Sciatic nerve (tissue), 2 donors: ENCODE measurements around the gene SLC35B2. TPM values are rescaled to one million over a fixed set of nuclear protein-coding genes. Genes with fewer than 3 reads are reported as not detected.
"Not testable (repeated sequence)": the region's sequence is repeated elsewhere in the genome, so short reads cannot be mapped to it uniquely, and the experiment has no call there.

Experiments used
- ATAC-seq: fragments of 200-7000 bp; cut with Tn5 transposase; one replicate; pipeline ENCODE4 v1.9.1; 2020; ENCODE audit warnings: mild to moderate bottlenecking, moderate library complexity
- DNase-seq: peaks from one replicate; pipeline ENCODE4 v3.0.0-alpha.2; 2020; ENCODE audit warnings: low spot score
- intact Hi-C: fragments of 100-400 bp; cut with DNase I; formaldehyde crosslinking; loops from one replicate; pipeline ENCODE4 v1.14.2; 2022
- total RNA-seq: library from RNA; stranded (reverse); fragmentation: NEBNext Ultra II Directional; extraction: Animal tissue kit (Norgen Biotek cat#: 25700); gene quantifications from one replicate; pipeline ENCODE4 v1.2.1, GENCODE V29; 2021
- donor health status: DM: no; HTN: no; CAD: no.
- donor health status: DM: no; HTN: no; CAD: no.

The SLC35B2 gene
- total RNA-seq, 1 donor from 2014 or later: 26.8 TPM

DNA sequence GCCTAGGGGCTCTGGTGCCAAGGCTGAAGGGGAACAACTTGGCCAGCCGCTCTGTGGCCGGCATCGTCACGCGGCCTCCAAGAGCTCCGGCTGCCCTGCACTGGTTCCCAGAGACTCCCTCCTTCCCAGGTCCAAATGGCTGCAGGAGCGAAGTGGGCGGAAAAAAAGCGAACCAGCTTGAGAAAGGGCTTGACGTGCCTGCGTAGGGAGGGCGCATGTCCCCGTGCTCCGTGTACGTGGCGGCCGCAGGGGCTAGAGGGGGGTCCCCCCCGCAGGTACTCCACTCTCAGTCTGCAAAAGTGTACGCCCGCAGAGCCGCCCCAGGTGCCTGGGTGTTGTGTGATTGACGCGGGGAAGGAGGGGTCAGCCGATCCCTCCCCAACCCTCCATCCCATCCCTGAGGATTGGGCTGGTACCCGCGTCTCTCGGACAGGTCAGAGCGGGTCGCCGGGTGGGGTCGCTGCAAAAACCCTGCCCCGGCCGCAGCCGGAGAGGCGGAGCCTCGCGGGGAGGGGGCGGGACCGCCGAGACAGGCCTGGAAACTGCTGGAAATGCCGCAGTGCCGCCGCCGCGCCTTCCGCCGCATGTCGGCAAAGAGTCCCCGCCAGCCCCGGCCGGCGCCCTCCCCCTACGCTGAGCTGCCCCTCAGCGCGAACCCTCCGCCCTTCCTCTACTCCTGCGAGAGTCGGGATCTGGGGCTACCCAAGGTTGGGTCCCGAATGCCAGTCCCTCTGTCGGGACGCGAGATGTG lies 11.2 kb downstream of the SLC35B2 start:
- intact Hi-C loops: no loop called here
- ATAC-seq: peak; percentile 86

DNA sequence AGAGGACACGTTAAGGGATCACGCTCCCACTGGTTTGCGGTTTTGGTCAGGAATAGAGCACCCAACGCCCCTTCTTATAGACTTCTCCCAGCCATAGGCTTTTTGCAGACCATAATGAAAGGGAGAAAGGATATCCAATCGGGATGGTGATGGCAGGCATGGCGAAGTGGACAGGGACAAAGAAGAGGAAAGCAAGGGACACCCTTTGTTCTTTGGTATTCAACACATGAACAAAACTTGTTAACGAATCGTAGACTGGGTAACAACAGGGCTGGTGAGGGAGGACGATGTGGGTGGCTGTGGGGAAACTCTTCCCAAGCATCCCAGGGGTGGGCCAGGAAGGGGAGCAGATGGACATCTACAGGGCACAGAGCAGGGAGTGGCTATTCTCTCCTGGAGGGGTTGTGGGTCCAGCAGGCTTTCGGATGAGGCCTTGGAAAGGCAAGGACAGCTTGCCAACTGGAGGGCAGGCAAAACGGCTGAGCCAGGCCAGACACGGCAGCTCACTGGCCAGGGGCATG lies 11.9 kb downstream of the SLC35B2 start:
- DNase-seq (peak; percentile 71), ATAC-seq (no peak)
- intact Hi-C loops: no loop called here

More for the DNA sequence above, 11.2 kb downstream of the SLC35B2 start:
- peak; percentile 95 for DNase-seq

DNA sequence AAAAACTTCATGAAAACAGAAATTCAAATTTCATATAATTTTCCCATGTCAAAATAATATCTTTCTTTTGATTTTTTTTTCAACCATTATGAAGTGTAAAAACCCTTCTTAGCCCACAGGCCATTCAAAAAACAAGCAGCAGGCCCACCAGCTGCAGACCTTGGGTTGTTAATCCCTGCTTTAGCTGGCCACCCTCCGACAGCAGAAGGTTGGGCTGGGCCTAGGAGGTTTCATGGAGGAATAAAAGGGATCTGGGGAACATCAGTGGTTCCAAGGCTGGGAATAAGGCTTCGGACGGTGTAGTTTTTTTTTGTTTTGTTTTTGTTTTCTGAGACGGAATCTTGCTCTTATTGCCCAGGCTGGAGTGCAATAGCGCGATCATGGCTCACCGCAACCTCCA lies 14.0 kb downstream of the SLC35B2 start:
- intact Hi-C loops: no loop called here
- no peak for DNase-seq
- ATAC-seq: no peak

DNA sequence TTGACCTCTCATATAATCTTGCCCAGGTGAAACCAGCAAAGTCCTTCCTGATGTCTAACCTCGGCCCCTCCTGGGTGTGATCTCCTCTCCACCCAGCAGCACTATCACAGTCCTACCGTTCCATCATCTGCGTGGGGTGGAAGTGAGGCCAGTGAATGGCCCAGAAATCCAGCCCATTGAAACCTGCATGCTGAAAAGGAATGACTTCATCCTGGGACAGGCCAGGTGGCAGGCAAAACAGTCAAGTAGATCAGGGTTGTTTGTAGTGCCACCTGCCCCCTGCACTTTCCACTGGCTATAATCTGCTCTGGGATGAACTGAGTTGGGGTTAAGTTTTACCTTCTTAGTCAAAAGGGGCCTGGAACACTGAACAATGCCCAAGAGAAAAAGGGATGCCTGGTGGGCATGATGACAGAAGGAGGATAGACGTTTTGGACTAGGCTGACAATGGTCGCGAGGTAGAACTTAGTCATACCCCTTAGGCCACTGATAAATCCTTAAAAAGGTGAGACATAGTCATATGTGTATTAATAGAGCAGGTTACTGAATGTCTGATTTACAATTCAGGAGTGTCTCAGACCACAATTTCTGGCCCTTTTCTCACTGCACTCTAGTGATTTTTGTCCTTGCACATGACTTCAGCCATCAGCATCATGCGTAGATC lies 18.5 kb downstream of the SLC35B2 start:
- intact Hi-C loops: no loop called here
- ATAC-seq: no peak
- no peak for DNase-seq

DNA sequence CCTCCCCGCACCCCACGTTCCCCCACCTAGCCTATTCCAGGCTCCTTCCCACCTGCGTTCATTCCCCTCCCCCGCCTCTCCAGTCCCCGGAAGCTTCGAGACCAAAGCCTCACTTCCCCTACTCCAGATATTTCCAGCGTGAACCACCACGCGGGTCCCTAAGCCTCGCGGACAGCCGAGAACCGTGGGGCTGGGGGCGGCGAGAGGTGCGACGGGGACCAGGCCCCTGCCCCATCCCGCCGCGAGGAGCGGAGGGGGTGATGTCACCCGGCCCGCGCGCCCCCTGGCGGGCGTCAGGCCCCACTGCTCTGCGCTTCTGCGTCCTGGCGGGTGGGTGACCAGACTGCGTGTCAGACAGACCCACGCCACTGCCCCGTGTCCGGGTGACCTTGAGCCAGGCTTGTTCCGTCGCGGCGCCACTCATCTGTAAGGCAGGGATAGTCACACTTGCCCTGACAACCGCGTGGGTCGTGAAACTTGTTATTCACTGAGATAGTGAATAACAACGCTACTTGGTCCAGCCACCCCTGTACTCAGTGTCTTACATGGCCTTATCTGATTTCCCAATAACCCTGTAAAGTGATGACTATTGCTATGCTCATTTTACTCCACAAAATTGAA lies 19.4 kb downstream of the SLC35B2 start:
- DNase-seq (peak; percentile 90), ATAC-seq (peak; percentile 90)
- intact Hi-C loops: no loop called here

DNA sequence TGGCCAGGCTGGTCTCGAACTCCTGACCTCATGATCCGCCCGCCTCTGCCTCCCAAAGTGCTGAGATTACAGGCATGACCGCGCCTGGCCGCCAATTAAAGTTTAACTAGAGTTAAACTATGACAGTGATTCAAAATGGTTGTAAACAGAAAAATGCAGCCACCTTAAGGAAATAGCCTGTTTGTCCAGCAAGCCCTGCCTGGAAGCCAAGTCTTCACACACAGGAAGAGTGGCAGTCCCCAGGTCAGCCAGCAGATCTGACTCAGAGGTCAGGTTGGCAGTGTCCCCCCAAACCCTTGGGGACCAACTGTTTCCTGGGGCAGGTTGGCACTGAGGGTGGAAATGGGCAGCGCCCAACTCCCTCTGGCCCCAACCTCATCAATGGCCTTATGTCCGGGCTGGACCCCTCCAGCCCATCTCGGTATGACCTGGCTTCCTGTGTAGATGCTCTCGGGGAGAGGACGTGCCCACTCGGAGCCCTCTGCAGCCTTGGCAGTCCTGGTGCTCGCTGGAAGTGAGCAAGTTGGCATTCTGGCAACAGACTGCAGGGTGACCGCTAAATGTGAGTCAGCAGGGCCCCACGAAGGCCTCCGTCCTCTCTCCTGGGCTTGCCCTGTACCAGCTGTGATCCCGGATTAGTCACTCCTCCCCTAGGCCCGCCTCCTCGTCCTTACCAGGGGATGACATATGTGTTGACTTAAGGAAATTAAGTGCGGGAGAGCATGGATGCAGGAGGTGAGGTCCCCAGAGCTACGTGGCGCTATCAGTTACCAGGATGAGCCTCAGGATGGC lies 20.1 kb downstream of the SLC35B2 start:
- DNase-seq (peak; percentile 89), ATAC-seq (peak; percentile 89)
- intact Hi-C loops: no loop called here

DNA sequence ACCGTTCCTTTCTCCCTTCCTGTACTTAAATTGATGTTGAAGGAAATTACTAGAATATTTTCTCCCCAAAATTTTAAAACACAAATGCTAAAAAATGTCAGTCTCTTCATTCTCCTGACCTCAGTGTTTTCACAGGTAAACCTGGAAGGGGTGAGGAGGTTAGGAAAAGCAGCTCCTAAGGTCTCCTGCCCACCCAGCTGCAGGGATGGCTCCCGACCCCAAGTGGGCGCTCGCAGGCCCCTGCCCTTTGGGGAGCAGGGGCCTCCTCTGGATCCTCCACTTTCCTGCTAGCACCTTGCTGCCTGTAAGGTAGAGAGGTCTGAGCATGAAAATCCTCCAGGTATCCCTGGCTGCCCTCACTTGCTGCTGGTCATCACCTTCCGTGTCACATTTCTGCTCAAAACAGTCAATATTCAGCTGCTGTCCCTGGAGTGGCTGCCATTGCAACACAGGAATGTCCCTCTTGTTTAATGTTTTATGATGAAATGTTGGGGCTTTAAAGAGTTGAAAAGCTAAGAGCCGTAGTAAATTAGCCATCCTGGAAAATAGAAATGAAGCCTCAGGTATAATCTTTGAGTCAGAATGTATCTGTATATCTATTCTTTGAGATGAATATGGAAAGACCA lies 21.3 kb downstream of the SLC35B2 start:
- DNase-seq (no peak), ATAC-seq (no peak)
- intact Hi-C loops: no loop called here

DNA sequence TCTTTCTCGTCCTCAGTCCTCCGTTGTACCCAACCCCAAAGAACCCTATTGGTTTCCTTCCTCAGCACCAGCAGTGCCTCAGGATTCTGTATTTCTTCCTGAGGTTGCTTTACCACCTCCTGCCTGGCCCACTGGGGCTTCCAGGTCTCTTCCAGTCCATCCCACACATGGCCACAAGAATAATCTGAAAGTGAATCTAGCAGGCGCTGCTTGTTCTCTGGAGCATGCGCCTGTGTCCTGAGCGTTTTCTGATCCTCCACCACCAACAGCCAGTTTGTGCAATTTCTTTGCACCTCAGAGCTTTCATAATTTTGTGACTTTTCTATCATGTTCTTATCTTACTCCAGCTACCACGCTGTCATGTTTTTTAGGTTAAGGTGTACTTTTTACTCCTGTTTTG lies 22.1 kb downstream of the SLC35B2 start:
- ATAC-seq (no peak), DNase-seq (no peak)
- intact Hi-C loops: no loop called here

DNA sequence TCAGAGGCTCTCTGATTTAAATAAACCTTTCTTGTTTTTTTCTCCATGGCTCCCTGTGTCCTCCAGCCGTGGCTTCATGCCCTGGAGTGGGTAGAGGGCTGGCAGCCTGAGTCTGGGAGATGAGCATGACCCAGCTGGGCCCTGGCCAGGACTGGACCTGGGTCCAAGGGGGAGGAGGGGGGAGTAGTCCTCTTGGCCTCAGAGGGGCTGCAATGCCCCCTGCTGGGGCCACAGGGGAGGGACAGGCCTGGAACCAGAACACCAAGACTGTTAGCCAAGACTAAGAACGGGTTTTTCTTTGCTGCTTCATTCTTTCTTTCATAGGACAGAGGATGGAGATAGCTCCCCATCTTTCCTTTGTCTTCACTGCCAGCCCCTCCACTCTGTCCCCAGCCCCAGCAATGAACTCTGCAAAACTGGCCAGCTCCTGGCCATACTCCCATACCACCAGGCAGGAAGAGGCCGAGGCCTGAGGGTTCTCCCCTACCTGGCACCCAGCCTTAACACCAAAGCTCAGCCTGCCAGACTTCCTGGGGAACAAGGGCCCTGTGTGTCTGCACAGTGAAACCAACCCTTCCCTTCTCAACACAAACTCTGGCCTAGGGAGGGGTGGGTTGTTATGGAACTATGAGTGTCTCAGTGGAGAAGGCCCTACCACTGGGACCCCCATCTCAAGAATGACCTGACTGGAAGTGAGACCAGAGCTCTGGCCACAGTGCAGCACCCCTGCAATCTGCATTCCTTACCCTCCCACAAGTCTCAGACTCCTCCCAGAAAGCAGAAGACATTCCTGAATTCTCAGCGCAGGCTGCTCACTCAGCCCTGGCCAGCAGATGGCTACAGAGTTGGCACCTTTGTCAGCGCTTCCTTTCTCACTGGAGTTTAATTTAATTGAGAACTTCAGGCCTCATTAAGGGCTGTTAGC lies 23.0 kb downstream of the SLC35B2 start:
- intact Hi-C loops: no loop called here

DNA sequence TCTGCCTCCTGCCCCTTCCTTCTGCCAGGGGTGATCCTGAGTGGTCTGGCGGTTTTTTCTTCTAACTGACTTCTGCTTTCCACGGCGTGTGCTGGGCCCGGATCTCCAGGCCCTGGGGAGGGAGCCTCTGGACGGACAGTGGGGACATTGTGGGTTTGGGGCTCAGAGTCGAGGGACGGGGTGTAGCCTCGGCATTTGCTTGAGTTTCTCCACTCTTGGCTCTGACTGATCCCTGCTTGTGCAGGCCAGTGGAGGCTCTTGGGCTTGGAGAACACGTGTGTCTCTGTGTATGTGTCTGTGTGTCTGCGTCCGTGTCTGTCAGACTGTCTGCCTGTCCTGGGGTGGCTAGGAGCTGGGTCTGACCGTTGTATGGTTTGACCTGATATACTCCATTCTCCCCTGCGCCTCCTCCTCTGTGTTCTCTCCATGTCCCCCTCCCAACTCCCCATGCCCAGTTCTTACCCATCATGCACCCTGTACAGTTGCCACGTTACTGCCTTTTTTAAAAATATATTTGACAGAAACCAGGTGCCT lies 23.7 kb downstream of the SLC35B2 start:
- no peak for ATAC-seq
- no peak for DNase-seq

More for the DNA sequence above, 23.0 kb downstream of the SLC35B2 start:
- DNase-seq (peak; percentile 85), ATAC-seq (peak; percentile 62)

DNA sequence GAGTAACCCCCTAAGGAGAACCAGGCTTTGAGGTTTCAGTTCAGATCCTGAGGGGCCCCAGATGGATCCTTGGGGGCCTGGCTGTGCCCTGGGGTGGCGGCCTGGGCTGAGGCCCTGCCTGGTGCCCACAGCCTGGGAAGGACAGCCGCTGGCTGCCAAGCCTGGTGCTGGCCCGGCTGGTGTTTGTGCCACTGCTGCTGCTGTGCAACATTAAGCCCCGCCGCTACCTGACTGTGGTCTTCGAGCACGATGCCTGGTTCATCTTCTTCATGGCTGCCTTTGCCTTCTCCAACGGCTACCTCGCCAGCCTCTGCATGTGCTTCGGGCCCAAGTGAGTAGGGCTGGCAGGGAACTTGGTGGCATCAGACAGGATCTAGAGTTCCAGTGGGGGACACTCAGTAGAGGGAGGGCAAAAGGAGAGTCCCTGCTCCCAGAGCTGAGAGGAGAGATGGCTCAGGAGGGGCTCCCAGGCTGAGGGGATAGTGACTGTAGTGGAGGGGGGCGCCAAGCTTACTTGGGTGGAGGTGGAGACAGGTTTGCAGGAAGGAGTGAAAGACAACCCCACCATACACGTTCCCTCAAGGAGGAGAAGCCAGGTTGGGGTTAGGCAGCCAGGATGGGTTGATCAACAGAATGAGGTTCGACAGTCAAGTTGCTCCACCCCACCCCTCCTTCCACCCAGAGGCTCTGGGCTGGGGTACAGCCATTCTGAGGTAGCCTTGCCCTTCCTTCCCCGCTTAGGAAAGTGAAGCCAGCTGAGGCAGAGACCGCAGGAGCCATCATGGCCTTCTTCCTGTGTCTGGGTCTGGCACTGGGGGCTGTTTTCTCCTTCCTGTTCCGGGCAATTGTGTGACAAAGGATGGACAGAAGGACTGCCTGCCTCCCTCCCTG lies 24.4 kb downstream of the SLC35B2 start:
- intact Hi-C loops: no loop called here
- ATAC-seq: no peak
- DNase-seq: no peak

More for the DNA sequence above, 23.7 kb downstream of the SLC35B2 start:
- intact Hi-C loops: no loop called here

DNA sequence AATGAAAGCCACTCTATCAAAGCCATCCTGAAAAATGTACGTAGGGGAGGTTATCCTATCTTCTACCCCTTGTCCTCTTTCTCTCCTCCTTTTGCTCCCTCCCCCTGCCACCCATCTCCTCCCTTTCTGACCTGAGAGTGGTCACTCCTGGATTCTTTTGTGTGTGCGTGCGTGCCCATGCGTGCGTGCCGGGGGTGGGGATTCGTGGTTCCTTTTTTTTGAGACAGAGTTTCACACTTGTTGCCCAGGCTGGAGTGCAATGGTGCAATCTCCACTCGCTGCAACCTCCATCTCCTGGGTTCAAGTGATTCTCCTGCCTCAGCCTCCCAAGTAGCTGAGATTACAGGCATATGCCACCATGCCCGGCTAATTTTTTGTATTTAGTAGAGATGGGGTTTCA lies 25.9 kb downstream of the SLC35B2 start:
- intact Hi-C loops, DNase-seq, ATAC-seq: not testable (repeated sequence)

DNA sequence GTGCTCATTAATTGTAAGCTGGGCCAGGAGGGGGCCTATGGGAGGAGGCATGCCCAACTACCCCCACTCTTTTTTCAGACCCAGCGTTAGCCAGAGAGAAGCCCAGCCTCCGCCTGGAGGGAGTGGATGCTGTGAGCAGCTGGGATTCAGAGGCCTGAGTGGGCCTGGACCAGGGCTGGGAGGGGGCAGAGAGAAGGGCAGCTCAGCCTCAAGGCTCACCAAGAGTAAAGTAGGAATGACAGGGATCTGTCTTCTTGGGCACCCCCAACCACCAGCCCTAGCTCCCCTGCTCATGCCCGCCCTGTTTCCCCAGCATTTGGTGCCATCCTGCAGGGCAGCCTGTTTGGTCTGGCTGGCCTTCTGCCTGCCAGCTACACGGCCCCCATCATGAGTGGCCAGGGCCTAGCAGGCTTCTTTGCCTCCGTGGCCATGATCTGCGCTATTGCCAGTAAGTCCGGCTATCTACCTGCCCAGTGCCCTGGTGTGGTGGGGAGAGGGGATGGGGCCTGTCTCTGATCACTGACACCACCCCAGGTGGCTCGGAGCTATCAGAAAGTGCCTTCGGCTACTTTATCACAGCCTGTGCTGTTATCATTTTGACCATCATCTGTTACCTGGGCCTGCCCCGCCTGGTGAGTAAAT lies 27.2 kb downstream of the SLC35B2 start:
- DNase-seq (no peak), ATAC-seq (no peak)
- intact Hi-C loops: no loop called here

DNA sequence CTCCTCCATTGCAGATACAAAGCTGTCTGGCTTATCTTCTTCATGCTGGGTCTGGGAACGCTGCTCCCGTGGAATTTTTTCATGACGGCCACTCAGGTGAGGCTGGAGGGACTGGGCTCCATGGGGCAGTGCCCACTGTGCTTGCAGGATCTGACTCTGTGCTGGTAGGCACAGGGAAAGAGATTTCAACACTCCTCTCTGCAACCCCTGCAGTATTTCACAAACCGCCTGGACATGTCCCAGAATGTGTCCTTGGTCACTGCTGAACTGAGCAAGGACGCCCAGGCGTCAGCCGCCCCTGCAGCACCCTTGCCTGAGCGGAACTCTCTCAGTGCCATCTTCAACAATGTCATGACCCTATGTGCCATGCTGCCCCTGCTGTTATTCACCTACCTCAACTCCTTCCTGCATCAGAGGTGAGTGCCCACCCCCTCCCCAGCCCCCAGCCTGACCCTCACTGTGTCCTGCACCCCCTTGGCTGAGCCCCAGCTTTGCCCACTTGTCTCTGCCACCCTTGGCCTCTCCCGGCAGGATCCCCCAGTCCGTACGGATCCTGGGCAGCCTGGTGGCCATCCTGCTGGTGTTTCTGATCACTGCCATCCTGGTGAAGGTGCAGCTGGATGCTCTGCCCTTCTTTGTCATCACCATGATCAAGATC lies 27.8 kb downstream of the SLC35B2 start:
- no peak for ATAC-seq
- DNase-seq: no peak
- intact Hi-C loops: no loop called here

DNA sequence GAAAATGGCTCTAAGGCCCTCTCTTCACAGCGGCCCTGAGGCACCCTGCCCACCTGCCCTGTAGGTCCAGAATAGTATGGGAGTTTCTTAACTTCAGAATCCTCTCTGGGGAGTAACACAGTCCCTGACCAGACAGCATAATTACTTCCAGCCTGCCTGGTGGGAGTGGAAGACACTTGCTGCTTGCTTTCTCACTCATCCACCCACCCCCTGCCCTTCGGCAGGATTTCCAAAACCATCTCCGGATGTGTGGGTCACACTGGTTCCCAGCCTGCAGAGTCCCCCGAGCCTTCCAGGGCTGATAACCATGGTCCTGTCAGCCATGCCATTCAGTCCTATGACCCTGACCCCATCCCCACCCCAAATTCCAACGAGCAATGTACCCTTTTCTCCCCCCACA lies 28.5 kb downstream of the SLC35B2 start:
- ATAC-seq (no peak), DNase-seq (no peak)
- intact Hi-C loops: no loop called here

DNA sequence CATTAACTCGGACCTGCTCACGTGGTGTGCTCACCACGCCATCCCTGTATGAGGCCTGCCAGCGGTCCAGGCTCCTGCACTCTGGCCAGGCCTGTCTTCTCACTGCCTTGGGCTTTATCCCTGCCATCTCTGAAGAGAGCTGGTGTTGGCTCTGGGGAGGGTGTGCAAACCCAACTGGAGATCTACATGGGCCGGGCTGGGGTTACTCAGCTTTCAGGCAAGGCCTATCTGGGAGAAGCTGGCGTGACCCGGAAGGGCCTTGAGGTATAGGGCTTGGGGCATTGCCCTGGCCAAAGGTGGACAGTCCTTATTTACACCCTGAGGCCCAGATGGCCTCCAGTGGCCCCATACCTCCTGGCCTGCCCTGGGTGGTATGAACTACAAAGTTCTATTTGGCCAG lies 28.9 kb downstream of the SLC35B2 start:
- intact Hi-C loops: no loop called here
- no peak for ATAC-seq
- DNase-seq: no peak
